ENCODE measurements around the gene RAB35. TPM values are rescaled to one million over a fixed set of nuclear protein-coding genes. Genes with fewer than 3 reads are reported as not detected.

Gene RAB35
- total and polyA plus RNA-seq, 9 donors, result 14.1 to 48.5 (median 39.3) TPM

DNA sequence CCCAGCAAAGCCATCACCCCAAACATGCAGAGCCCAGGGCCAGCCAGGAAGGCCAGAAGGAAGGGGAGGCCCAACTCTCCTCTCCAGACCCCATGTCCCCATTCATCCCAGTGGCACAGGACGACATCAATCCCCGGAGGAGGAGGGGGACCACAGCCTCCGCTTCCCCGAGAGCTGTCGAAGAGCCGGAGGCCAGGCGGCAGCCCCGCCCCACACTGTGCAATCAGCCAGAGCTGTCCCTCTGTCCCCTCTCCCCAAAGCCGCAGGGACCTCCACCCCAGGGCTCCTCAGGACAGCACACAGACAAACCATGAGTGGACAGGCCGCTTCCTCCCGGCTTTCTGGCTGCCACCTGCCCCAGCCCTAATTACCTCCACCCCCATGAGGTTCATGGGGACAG is 16.8 kb downstream of the RAB35 start:
- DNase-seq, result no peak

DNA sequence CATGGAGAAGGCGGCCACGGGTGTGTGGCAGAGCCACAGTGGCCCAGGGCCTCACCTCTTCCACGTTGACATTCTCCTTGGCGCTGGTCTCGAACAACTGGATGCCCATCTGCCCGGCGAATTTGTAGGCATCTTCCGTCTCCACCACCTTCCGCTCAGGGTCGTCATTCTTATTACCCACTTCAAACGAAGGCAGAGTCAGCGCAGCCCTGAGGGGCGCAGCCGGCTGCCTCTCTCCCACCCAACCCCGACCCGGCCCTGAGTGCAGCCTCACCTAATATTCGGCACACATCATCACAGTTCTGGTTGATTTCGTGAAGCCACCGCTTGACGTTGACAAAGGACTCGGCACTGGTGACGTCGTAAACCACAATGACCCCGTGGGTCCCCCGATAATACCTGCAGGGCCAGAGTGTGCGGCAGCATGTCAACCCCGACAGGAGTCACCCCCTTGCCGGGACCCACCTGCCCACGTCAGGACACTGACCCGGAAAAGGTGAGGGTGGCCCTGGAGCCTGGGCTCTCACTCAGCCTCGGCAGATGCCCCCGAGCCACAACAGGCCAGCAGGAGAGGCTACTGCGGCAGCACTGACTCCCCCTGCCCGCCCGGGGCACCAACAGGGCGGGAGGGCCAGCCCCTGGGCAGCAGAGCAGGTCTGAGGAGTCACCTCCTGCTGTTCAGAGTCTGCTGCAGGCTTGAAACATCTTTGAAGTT is 17.6 kb downstream of the RAB35 start:
- peaks cover 24% of the 10 kb centered on the region for H3K4me1 ChIP-seq (ENCODE audit: insufficient read depth)
- WGBS, 3 donors, result 92 to 96% (median 94%) methylated on average over 35 to 36 of the region's 36 CpGs
- H3K27ac ChIP-seq, result no peak overlapping the region
- DNase-seq, result no peak
- TF ChIP-seq, protein P1, sequence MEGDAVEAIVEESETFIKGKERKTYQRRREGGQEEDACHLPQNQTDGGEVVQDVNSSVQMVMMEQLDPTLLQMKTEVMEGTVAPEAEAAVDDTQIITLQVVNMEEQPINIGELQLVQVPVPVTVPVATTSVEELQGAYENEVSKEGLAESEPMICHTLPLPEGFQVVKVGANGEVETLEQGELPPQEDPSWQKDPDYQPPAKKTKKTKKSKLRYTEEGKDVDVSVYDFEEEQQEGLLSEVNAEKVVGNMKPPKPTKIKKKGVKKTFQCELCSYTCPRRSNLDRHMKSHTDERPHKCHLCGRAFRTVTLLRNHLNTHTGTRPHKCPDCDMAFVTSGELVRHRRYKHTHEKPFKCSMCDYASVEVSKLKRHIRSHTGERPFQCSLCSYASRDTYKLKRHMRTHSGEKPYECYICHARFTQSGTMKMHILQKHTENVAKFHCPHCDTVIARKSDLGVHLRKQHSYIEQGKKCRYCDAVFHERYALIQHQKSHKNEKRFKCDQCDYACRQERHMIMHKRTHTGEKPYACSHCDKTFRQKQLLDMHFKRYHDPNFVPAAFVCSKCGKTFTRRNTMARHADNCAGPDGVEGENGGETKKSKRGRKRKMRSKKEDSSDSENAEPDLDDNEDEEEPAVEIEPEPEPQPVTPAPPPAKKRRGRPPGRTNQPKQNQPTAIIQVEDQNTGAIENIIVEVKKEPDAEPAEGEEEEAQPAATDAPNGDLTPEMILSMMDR (IDR thresholded peaks at IDR 0.05), result no peak
- no peak for TF ChIP-seq POLR2A (IDR thresholded peaks at IDR 0.05)
- no peak for TF ChIP-seq EP300 (IDR thresholded peaks at IDR 0.05)
- intact Hi-C loops (cut with DNase I), result no loop called here
- H3K36me3 ChIP-seq, result no peaks in the 10 kb centered on the region
- H3K4me3 ChIP-seq, result no peak overlapping the region
- no peaks in the 10 kb centered on the region for H3K9me3 ChIP-seq
- H3K27me3 ChIP-seq, result no peaks in the 10 kb centered on the region

More for the DNA sequence above, 16.8 kb downstream of the RAB35 start:
- Histone ChIP-seq H3K27me3 (no peaks in the 10 kb centered on the region), H3K9me3 (no peaks in the 10 kb centered on the region), H3K27ac (no peak overlapping the region), H3K4me1 (ENCODE audit: insufficient read depth) (peaks cover 24% of the 10 kb centered on the region), H3K36me3 (no peaks in the 10 kb centered on the region), H3K4me3 (no peak overlapping the region)
- intact Hi-C loops (cut with DNase I), result no loop called here
- TF ChIP-seq EP300 (IDR thresholded peaks at IDR 0.05) (no peak), POLR2A (IDR thresholded peaks at IDR 0.05) (no peak)
- TF ChIP-seq, protein P1 (IDR thresholded peaks at IDR 0.05), result no peak
- 93 to 98% (median 96%) methylated on average over 11 of the region's 11 CpGs for WGBS, 3 donors

DNA sequence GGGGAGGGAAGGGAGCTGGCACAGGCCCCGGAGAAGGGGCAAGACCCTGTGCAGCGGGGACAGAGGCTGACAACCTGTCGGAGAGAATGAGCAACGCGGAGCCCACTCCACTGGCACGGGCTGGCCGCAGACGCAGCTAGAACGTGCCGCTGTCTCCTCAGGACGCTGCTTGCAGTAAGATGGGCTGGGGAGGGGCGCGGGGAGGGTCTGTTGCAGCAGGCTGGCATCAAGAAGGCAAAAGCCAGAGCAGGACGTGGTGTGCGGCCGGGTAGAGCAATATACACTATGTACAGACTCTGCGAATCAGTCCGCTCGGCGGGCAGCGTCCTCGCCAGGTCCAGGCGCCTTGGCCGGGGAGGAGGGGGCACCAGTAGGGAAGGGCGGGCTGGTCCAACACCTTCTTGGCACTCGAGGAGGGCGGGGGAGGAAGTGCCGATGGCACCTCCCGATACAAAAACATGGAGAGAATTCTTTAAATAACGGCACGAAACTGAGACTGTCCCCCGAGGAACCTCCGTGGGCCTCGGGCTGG is 19.8 kb downstream of the RAB35 start:
- no peak overlapping the region for H3K4me3 ChIP-seq

DNA sequence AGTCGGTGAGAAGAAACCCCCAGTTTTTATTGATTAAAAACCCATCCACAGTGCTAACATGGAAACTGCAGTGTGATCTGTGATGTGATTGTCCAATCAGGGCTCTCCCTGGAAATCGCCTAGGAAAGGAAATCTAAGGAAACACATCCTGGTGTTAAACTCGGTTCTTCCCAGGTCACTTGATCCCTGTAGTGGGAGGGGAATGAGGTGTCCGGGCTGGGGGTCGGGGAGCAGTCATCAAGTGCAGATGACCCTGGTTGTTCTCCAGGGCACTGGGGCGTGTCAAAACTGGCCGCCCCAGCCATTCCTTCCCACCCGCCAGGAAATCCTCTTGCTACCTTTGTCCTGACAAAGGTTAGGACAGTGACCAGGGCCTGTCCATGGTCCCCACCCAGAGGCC is 20.8 kb downstream of the RAB35 start:
- no peaks in the 10 kb centered on the region for H3K36me3 ChIP-seq
- intact Hi-C loops (cut with DNase I), result no loop called here
- H3K27me3 ChIP-seq, result no peaks in the 10 kb centered on the region
- no peak for TF ChIP-seq EP300 (IDR thresholded peaks at IDR 0.05)
- TF ChIP-seq, protein P1 (IDR thresholded peaks at IDR 0.05), result no peak
- TF ChIP-seq POLR2A (IDR thresholded peaks at IDR 0.05), result no peak
- H3K9me3 ChIP-seq, result no peaks in the 10 kb centered on the region
- H3K27ac ChIP-seq, result no peak overlapping the region
- DNase-seq, result no peak
- H3K4me1 ChIP-seq (ENCODE audit: insufficient read depth), result peaks cover 8% of the 10 kb centered on the region
- WGBS, 3 donors, result 75% methylated on average over 8 of the region's 8 CpGs
- H3K4me3 ChIP-seq, result no peak overlapping the region

More for the DNA sequence above, 19.8 kb downstream of the RAB35 start:
- Histone ChIP-seq H3K9me3 (no peaks in the 10 kb centered on the region), H3K27me3 (no peaks in the 10 kb centered on the region), H3K36me3 (no peaks in the 10 kb centered on the region), H3K27ac (no peak overlapping the region), H3K4me1 (ENCODE audit: insufficient read depth) (peaks cover 18% of the 10 kb centered on the region)
- TF ChIP-seq, protein P1 (IDR thresholded peaks at IDR 0.05), result no peak
- no peak for TF ChIP-seq POLR2A (IDR thresholded peaks at IDR 0.05)
- no peak for TF ChIP-seq EP300 (IDR thresholded peaks at IDR 0.05)
- intact Hi-C loops (cut with DNase I), result no loop called here
- WGBS, 3 donors, result 89 to 91% (median 90%) methylated on average over 34 of the region's 34 CpGs
- DNase-seq, result no peak

All from ovary (tissue), 9 donors.